HepG2 (cell line): ENCODE results near the gene DENND10. TPM values are rescaled to one million over a fixed set of nuclear protein-coding genes. Genes with fewer than 3 reads are reported as not detected.

ENCODE experiments used
- ATAC-seq: fragments of 200-7000 bp; cut with Tn5 transposase; 3 replicates; pipeline ENCODE4 v1.9.1; 2020; ENCODE audit warnings: mild to moderate bottlenecking, moderate library complexity
- BruUV-seq: library from RNA; stranded (reverse); fragments of 400-500 nt; replicated peaks from 2 replicates; lab custom pipeline; 2021; lab: Mats Ljungman, UMichigan
- CTCF ChIA-PET: fragments of 300-600 bp; formaldehyde crosslinking; extraction: SDS; loops from one replicate; lab custom pipeline; 2021; ENCODE audit warnings: low total read pairs, inconsistent platforms, low intra/inter-chr PET ratio; lab: Yijun Ruan, JAX
- POLR2A ChIA-PET: fragments of 350-600 bp; sonication (Branson Sonifier 250); formaldehyde crosslinking; loops from one replicate; lab custom pipeline; 2020; ENCODE audit warnings: antibody characterized with exemption, inconsistent platforms; lab: Yijun Ruan, JAX
- DNase-seq: peaks from one replicate; pipeline ENCODE4 v3.0.0-alpha.2; 2015; ENCODE audit warnings: low spot score
- FAIRE-seq: peaks from 3 replicates; lab custom pipeline; 2011; peaks lifted over from hg19 to GRCh38; lab: Jason Lieb, UNC
- H2AFZ ChIP-seq: one replicate; pipeline ENCODE4 v1.6.1; 2011; ENCODE audit warnings: low read length, inconsistent platforms
- H3K27ac ChIP-seq: fragments of 300-600 bp; 3 replicates; pipeline ENCODE4 v1.8.0; 2011; ENCODE audit warnings: mixed run types, mild to moderate bottlenecking, mixed read lengths, low read length, inconsistent platforms; ENCODE audit not compliant: insufficient read depth; ENCODE audit errors: extremely low read length
- H3K27me3 ChIP-seq, 2 experiments: fragments of 200-600 bp in 1 of 2; 2 replicates in 1 of 2; 3 replicates in 1 of 2; pipeline versions ENCODE4 v1.6.0 to v1.8.0; 2011; ENCODE audit warnings: low read length in 2 of 2, mild to moderate bottlenecking in 2 of 2, moderate library complexity in 2 of 2, inconsistent platforms in 1 of 2; ENCODE audit not compliant: insufficient read depth in 2 of 2, control insufficient read depth in 1 of 2
- H3K36me3 ChIP-seq, 2 experiments: fragments of 200-600 bp in 1 of 2; replicated peaks in 1 of 2; 2 replicates in 1 of 2; 3 replicates in 1 of 2; pipeline versions ENCODE4 v1.5.1 to v1.8.0; 2011; ENCODE audit warnings: low read length in 2 of 2, inconsistent platforms in 1 of 2; ENCODE audit not compliant: insufficient read depth in 2 of 2, control insufficient read depth in 1 of 2
- H3K4me1 ChIP-seq: 2 replicates; pipeline ENCODE4 v1.5.1; 2012; ENCODE audit warnings: low read length, inconsistent platforms; ENCODE audit not compliant: insufficient read depth
- H3K4me2 ChIP-seq: 2 replicates; pipeline ENCODE4 v1.6.0; 2011; ENCODE audit warnings: low read depth, low read length, inconsistent platforms
- H3K4me3 ChIP-seq, 3 experiments: fragments of 200-600 bp in 1 of 3; sonication (generic), shearing (Covaris generic) in 1 of 3; replicated peaks in 1 of 3; 2 replicates each; pipeline ENCODE4 v1.5.1; 2011 to 2016; ENCODE audit warnings: low read length in 3 of 3, inconsistent platforms in 2 of 3, low read depth in 2 of 3, mild to moderate bottlenecking in 2 of 3, control low read depth in 1 of 3, mixed read lengths in 1 of 3; ENCODE audit not compliant: insufficient read depth in 1 of 3
- H3K79me2 ChIP-seq: one replicate; pipeline ENCODE4 v1.6.1; 2011; ENCODE audit warnings: low read length, inconsistent platforms; ENCODE audit not compliant: insufficient read depth
- H3K9ac ChIP-seq: 2 replicates; pipeline ENCODE4 v1.6.0; 2011; ENCODE audit warnings: mild to moderate bottlenecking, low read depth, low read length, inconsistent platforms; ENCODE audit not compliant: insufficient read depth
- H3K9me3 ChIP-seq: 2 replicates; pipeline ENCODE4 v1.5.1; 2012; ENCODE audit warnings: mild to moderate bottlenecking, low read length
- H4K20me1 ChIP-seq: 2 replicates; pipeline ENCODE4 v1.6.0; 2011; ENCODE audit warnings: inconsistent platforms, mild to moderate bottlenecking, low read length, moderate library complexity; ENCODE audit not compliant: insufficient read depth
- ELF4 ChIP-seq: sonication (generic); formaldehyde crosslinking; IDR thresholded peaks from 2 replicates; pipeline ENCODE4 v1.5.0; 2020; ENCODE audit warnings: missing genetic modification reagents, mild to moderate bottlenecking, moderate library complexity, borderline replicate concordance
- NFAT5 ChIP-seq: sonication (generic); formaldehyde crosslinking; IDR thresholded peaks from 2 replicates; pipeline ENCODE4 v1.4.0; 2020; ENCODE audit warnings: missing genetic modification reagents
- ZNF724P ChIP-seq: sonication (generic); formaldehyde crosslinking; IDR thresholded peaks from 2 replicates; pipeline ENCODE4 v1.8.0; 2022; ENCODE audit warnings: missing genetic modification reagents, borderline replicate concordance
- ZNF883 ChIP-seq: sonication (generic); formaldehyde crosslinking; IDR thresholded peaks from 2 replicates; pipeline ENCODE4 v1.5.1; 2020; ENCODE audit warnings: mild to moderate bottlenecking, missing genetic modification reagents; ENCODE audit errors: not compliant biosample characterization
- ZNF891 ChIP-seq: sonication (generic); formaldehyde crosslinking; IDR thresholded peaks from 2 replicates; pipeline ENCODE4 v1.5.0; 2020; ENCODE audit warnings: mild to moderate bottlenecking, missing genetic modification reagents
- WGBS: methylation state at CpG from one replicate; pipeline ENCODE4 v1.1.6; 2017; ENCODE audit warnings: low lambda C conversion rate; 5-methylcytosine and 5-hydroxymethylcytosine counted together
- in situ Hi-C: cut with HindIII; loops from 2 replicates; pipeline ENCODE4 v1.10.0; 2017; ENCODE audit warnings: low pct_unique_long_range_greater_than_20kb; ENCODE audit not compliant: extremely low pct_ligation_motif_present
- intact Hi-C: fragments of 100-400 bp; cut with micrococcal nuclease; formaldehyde crosslinking; loops from one replicate; pipeline ENCODE4 v1.10.0; 2022; ENCODE audit not compliant: unreplicated experiment
- polyA plus RNA-seq, 8 experiments: library from polyadenylated mRNA; depleted of rRNA in 3 of 8; stranded (reverse) in 7 of 8; unstranded in 1 of 8; fragments of >200 nt; fragmentation: Illumina TruSeq in 4 of 8; extraction: Trizol in 4 of 8; gene quantifications; 2 replicates each; pipeline versions ENCODE4 v1.2.1 to v1.2.3, GENCODE V29; 2011 to 2016; ENCODE audit warnings: low read depth in 4 of 8, missing spikeins in 1 of 8, mixed read lengths in 1 of 8; ENCODE audit not compliant: insufficient read depth in 1 of 8
- total RNA-seq, 5 experiments: library from RNA; depleted of rRNA; stranded (reverse); fragments of >200 nt; fragmentation: Illumina TruSeq; extraction: Trizol; gene quantifications; 2 replicates each; pipeline ENCODE4 v1.2.3, GENCODE V29; 2016; ENCODE audit warnings: low read depth in 1 of 5

DENND10 gene
- total and polyA plus RNA-seq, 2 of the 13 experiments (the other 11 are each of a cell fraction or from before 2014, with no cell fraction given), result 43.7 to 78.8 TPM

- ChIA-PET POLR2A (no interaction called here), CTCF (no interaction called here)
- Histone ChIP-seq H3K36me3 (peaks cover 8 to 42% of the 10 kb centered on the region in 2 experiments; a peak in 4 of 5 replicates), H3K4me2 (no peak overlapping the region), H3K79me2 (no peaks in the 10 kb centered on the region), H3K9me3 (no peaks in the 10 kb centered on the region), H3K27ac (no peak overlapping the region), H2AFZ (no peak overlapping the region), H4K20me1 (no peaks in the 10 kb centered on the region), H3K4me1 (no peaks in the 10 kb centered on the region), H3K27me3 (no peaks in the 10 kb centered on the region), H3K4me3 (no peak overlapping the region), H3K9ac (no peak overlapping the region)
- FAIRE-seq (no peak), DNase-seq (no peak), ATAC-seq (no peak)
- TF ChIP-seq ELF4 (CRISPR knock-in tag) (no peak), ZNF724P (CRISPR knock-in tag) (no peak), NFAT5 (no peak), ZNF891 (CRISPR knock-in tag) (no peak), ZNF883 (CRISPR knock-in tag) (no peak)
- in situ Hi-C loops, result no loop called here
- no TSS peak for BruUV-seq
- 94% methylated on average over 9 of the region's 10 CpGs for WGBS
- intact Hi-C loops, result no loop called here
Measured at GRCh38 chr10:119143657-119144056, 39.7 kb downstream of the DENND10 start.
